T-cell (primary cell): ENCODE measurements around the gene SNF8. TPM values are rescaled to one million over a fixed set of nuclear protein-coding genes. Genes with fewer than 3 reads are reported as not detected.

Source experiments
- ATAC-seq, 4 experiments: fragments of 200-7000 bp in 3 of 4; fragments of 150-1000 bp in 1 of 4; cut with Tn5 transposase; replicated peaks in 1 of 4; 1 replicate in 3 of 4; 2 replicates in 1 of 4; pipeline ENCODE4 v1.10.0; 2021; ENCODE audit warnings: moderate library complexity in 3 of 4, mild to moderate bottlenecking in 2 of 4, moderate number of reproducible peaks in 1 of 4
- CTCF ChIA-PET, 2 donors: fragments of 300-600 bp; sonication (Branson Sonifier 250); formaldehyde crosslinking; loops; one replicate each; lab custom pipeline; 2022; ENCODE audit warnings: antibody characterized with exemption in 2 of 2; lab: Charles Lee
- POLR2A ChIA-PET, 2 donors: fragments of 300-600 bp; sonication (Branson Sonifier 250); formaldehyde crosslinking; loops; one replicate each; lab custom pipeline; 2022; ENCODE audit warnings: antibody characterized with exemption in 2 of 2; lab: Charles Lee
- DNase-seq, 35 experiments: peaks; one replicate each; pipeline versions ENCODE4 v3.0.0 to v3.0.0-alpha.2; 2013 to 2023
- H3K27ac ChIP-seq: one replicate; pipeline ENCODE4 v1.5.1; 2013; ENCODE audit warnings: low read length
- H3K27me3 ChIP-seq, 2 experiments: replicated peaks in 1 of 2; 1 replicate in 1 of 2; 2 replicates in 1 of 2; pipeline versions ENCODE4 v1.6.1 to v1.7.0; 2013; ENCODE audit warnings: low read length in 1 of 2, mixed read lengths in 1 of 2; ENCODE audit not compliant: control insufficient read depth in 2 of 2, insufficient read depth in 2 of 2; ENCODE audit errors: extremely low read depth in 1 of 2
- H3K36me3 ChIP-seq, 2 donors: 1 replicate in 1 of 2; 2 replicates in 1 of 2; pipeline versions ENCODE4 v1.6.1 to v1.7.0; 2013; ENCODE audit warnings: low read length in 1 of 2; ENCODE audit not compliant: control insufficient read depth in 2 of 2, insufficient read depth in 1 of 2; ENCODE audit errors: extremely low read depth in 1 of 2
- H3K4me1 ChIP-seq, 2 experiments: 1 replicate in 1 of 2; 2 replicates in 1 of 2; pipeline versions ENCODE4 v1.6.1 to v1.7.0; 2013; ENCODE audit warnings: low read length in 2 of 2, mixed read lengths in 1 of 2; ENCODE audit not compliant: insufficient read depth in 2 of 2, control insufficient read depth in 1 of 2; ENCODE audit errors: extremely low read depth in 1 of 2
- H3K4me3 ChIP-seq, 2 donors: 1 replicate in 1 of 2; 2 replicates in 1 of 2; pipeline versions ENCODE4 v1.5.1 to v1.7.0; 2013; ENCODE audit warnings: mild to moderate bottlenecking in 2 of 2, low read length in 1 of 2, moderate library complexity in 1 of 2; ENCODE audit not compliant: control insufficient read depth in 1 of 2; ENCODE audit errors: extremely low read depth in 1 of 2
- H3K9me3 ChIP-seq: 2 replicates; pipeline ENCODE4 v1.7.0; 2013
- H3K27ac Mint-ChIP-seq, 2 donors: one replicate each; pipeline ENCODE4 v1.8.0; 2020 to 2021; ENCODE audit warnings: mild to moderate bottlenecking in 2 of 2, mixed read lengths in 2 of 2
- H3K27me3 Mint-ChIP-seq, 2 donors: one replicate each; pipeline ENCODE4 v1.8.0; 2021 to 2022; ENCODE audit warnings: mixed read lengths in 2 of 2
- H3K36me3 Mint-ChIP-seq: one replicate; pipeline ENCODE4 v1.8.0; 2021; ENCODE audit warnings: mixed read lengths
- H3K4me1 Mint-ChIP-seq, 3 donors: one replicate each; pipeline ENCODE4 v1.8.0; 2020 to 2022; ENCODE audit warnings: mixed read lengths in 3 of 3, mild to moderate bottlenecking in 1 of 3
- H3K4me3 Mint-ChIP-seq, 3 donors: one replicate each; pipeline ENCODE4 v1.8.0; 2020 to 2022; ENCODE audit warnings: mild to moderate bottlenecking in 3 of 3, mixed read lengths in 3 of 3, moderate library complexity in 3 of 3
- H3K9me3 Mint-ChIP-seq, 3 donors: one replicate each; pipeline ENCODE4 v1.8.0; 2020 to 2022; ENCODE audit warnings: mixed read lengths in 3 of 3
- WGBS: methylation state at CpG from one replicate; pipeline ENCODE4 v1.1.5; 2013; ENCODE audit warnings: missing lambda C conversion rate; ENCODE audit not compliant: insufficient coverage; 5-methylcytosine and 5-hydroxymethylcytosine counted together
- total RNA-seq, 35 experiments: library from RNA in 6 of 35; stranded (reverse) in 6 of 35; fragments of 120-200 nt in 1 of 35; gene quantifications; one replicate each; pipeline versions ENCODE4 v1.2.1 to v1.2.4 and lab custom pipeline; 2013 to 2026

Gene SNF8
- total RNA-seq, 5 donors from 2014 or later (not counting 1 experiment from before 2014, with no cell fraction given) = 55.6 to 71.7 (median 65.3) TPM

- CTCF ChIA-PET = interaction anchor here in 1 of 2 donors (0.7 kb wide), 1 partner anchor 735 kb away, joined by 4 read pairs; no protein-coding TSS in a partner anchor
- peaks cover 17 to 33% of the 10 kb centered on the region in 2 donors for H3K27me3 Mint-ChIP-seq
- POLR2A ChIA-PET = no interaction called here
These were observed 41.0 kb upstream of the SNF8 start for GRCh38 chr17:48985436-48986245.

GRCh38 chr17:48981927-48982539 is 37.4 kb upstream of the SNF8 start:
- Histone ChIP-seq H3K36me3 (no peaks in the 10 kb centered on the region), H3K4me1 (no peaks in the 10 kb centered on the region), H3K27ac (no peak overlapping the region), H3K27me3 (peaks cover 2 to 28% of the 10 kb centered on the region in 2 experiments), H3K9me3 (no peaks in the 10 kb centered on the region), H3K4me3 (no peak overlapping the region)
- 100% methylated on average over 1 of the region's 3 CpGs for WGBS
- Mint-ChIP-seq H3K27ac (no peak overlapping the region), H3K36me3 (no peaks in the 10 kb centered on the region), H3K9me3 (peaks cover 3 to 5% (median 5%) of the 10 kb centered on the region in 3 donors), H3K27me3 (peaks cover 5 to 18% of the 10 kb centered on the region in 2 donors), H3K4me3 (no peak overlapping the region), H3K4me1 (no peaks in the 10 kb centered on the region)
- no peak for DNase-seq
- no peak for ATAC-seq
- CTCF ChIA-PET = no interaction called here
- POLR2A ChIA-PET = no interaction called here

More at GRCh38 chr17:48985436-48986245, 41.0 kb upstream of the SNF8 start:
- Histone ChIP-seq H3K36me3 (no peaks in the 10 kb centered on the region), H3K27ac (no peak overlapping the region), H3K4me1 (no peaks in the 10 kb centered on the region), H3K9me3 (no peaks in the 10 kb centered on the region), H3K4me3 (no peak overlapping the region), H3K27me3 (peaks cover 7 to 41% of the 10 kb centered on the region in 2 experiments)
- Mint-ChIP-seq H3K27ac (no peak overlapping the region), H3K4me1 (no peaks in the 10 kb centered on the region), H3K36me3 (no peaks in the 10 kb centered on the region), H3K9me3 (peaks cover 3 to 5% (median 5%) of the 10 kb centered on the region in 3 donors), H3K4me3 (no peak overlapping the region)
- WGBS = 42% methylated on average over 2 of the region's 13 CpGs
- ATAC-seq (no peak), DNase-seq (no peak)

- H3K9me3 Mint-ChIP-seq = no peaks in the 10 kb centered on the region
- ChIA-PET CTCF (no interaction called here), POLR2A (no interaction called here)
- WGBS = no CpG with 5 or more reads among the region's 3 CpGs
- H3K4me3 Mint-ChIP-seq = no peak overlapping the region
- ATAC-seq (no peak), DNase-seq (no peak)
- no peaks in the 10 kb centered on the region for H3K36me3 Mint-ChIP-seq
- no peak overlapping the region for H3K4me3 ChIP-seq
- H3K4me1 Mint-ChIP-seq = no peaks in the 10 kb centered on the region
- H3K27me3 Mint-ChIP-seq = peaks cover 33 to 47% of the 10 kb centered on the region in 2 donors
- H3K27me3 ChIP-seq = peaks cover 2 to 53% of the 10 kb centered on the region in 2 experiments
- H3K4me1 ChIP-seq = no peaks in the 10 kb centered on the region
- no peak overlapping the region for H3K27ac Mint-ChIP-seq
- H3K36me3 ChIP-seq = no peaks in the 10 kb centered on the region
- no peaks in the 10 kb centered on the region for H3K9me3 ChIP-seq
- H3K27ac ChIP-seq = no peak overlapping the region
These were observed 29.2 kb upstream of the SNF8 start for GRCh38 chr17:48973806-48974205.

- H3K27me3 Mint-ChIP-seq = peaks cover 37 to 53% of the 10 kb centered on the region in 2 donors
- H3K4me3 Mint-ChIP-seq = no peak overlapping the region
- no peaks in the 10 kb centered on the region for H3K9me3 ChIP-seq
- no peaks in the 10 kb centered on the region for H3K4me1 Mint-ChIP-seq
- no peak for ATAC-seq
- no peaks in the 10 kb centered on the region for H3K36me3 ChIP-seq
- ChIA-PET CTCF (no interaction called here), POLR2A (no interaction called here)
- no peak overlapping the region for H3K27ac Mint-ChIP-seq
- H3K9me3 Mint-ChIP-seq = no peaks in the 10 kb centered on the region
- no peak overlapping the region for H3K27ac ChIP-seq
- H3K27me3 ChIP-seq = peaks cover 2 to 57% of the 10 kb centered on the region in 2 experiments
- H3K36me3 Mint-ChIP-seq = no peaks in the 10 kb centered on the region
- WGBS = 83% methylated on average over 4 of the region's 7 CpGs
- no peak for DNase-seq
- no peak overlapping the region for H3K4me3 ChIP-seq
- no peaks in the 10 kb centered on the region for H3K4me1 ChIP-seq
These were observed 28.1 kb upstream of the SNF8 start for GRCh38 chr17:48972749-48973097.

- Mint-ChIP-seq H3K9me3 (no peaks in the 10 kb centered on the region), H3K27ac (no peak overlapping the region), H3K4me1 (no peaks in the 10 kb centered on the region), H3K27me3 (peaks cover 42 to 57% of the 10 kb centered on the region in 2 donors), H3K36me3 (no peaks in the 10 kb centered on the region), H3K4me3 (no peak overlapping the region)
- Histone ChIP-seq H3K27ac (no peak overlapping the region), H3K9me3 (no peaks in the 10 kb centered on the region), H3K4me3 (no peak overlapping the region), H3K36me3 (no peaks in the 10 kb centered on the region), H3K27me3 (peaks cover 0 to 64% of the 10 kb centered on the region in 2 experiments), H3K4me1 (no peaks in the 10 kb centered on the region)
- POLR2A ChIA-PET = interaction anchor here in 1 of 2 donors (0.7 kb wide), 1 partner anchor 1152 kb away, joined by 4 read pairs; no protein-coding TSS in a partner anchor
- DNase-seq (no peak), ATAC-seq (no peak)
- WGBS = 82% methylated on average over 2 of the region's 12 CpGs
- CTCF ChIA-PET = no interaction called here
These were observed 26.4 kb upstream of the SNF8 start for GRCh38 chr17:48970865-48971687.

GRCh38 chr17:48970224-48970623 is 25.6 kb upstream of the SNF8 start:
- CTCF ChIA-PET = no interaction called here
- Histone ChIP-seq H3K27me3 (peaks cover 0 to 63% of the 10 kb centered on the region in 2 experiments), H3K4me3 (no peak overlapping the region), H3K36me3 (no peaks in the 10 kb centered on the region), H3K9me3 (no peaks in the 10 kb centered on the region), H3K4me1 (no peaks in the 10 kb centered on the region), H3K27ac (no peak overlapping the region)
- no peaks in the 10 kb centered on the region for H3K36me3 Mint-ChIP-seq
- no peak for DNase-seq
- ATAC-seq = no peak
- H3K9me3 Mint-ChIP-seq = no peaks in the 10 kb centered on the region
- H3K27ac Mint-ChIP-seq = no peak overlapping the region
- WGBS = 80% methylated on average over 1 of the region's 4 CpGs
- H3K4me3 Mint-ChIP-seq = no peak overlapping the region
- POLR2A ChIA-PET = no interaction called here
- H3K27me3 Mint-ChIP-seq = peaks cover 46 to 59% of the 10 kb centered on the region in 2 donors
- no peaks in the 10 kb centered on the region for H3K4me1 Mint-ChIP-seq
